Gastroesophageal sphincter (tissue), 3 donors: ENCODE data around the gene YPEL1.

ENCODE experiments used
- CTCF ChIP-seq, 4 experiments: fragments of 200-600 bp in 2 of 4; fragments of 450-650 bp in 2 of 4; sonication (generic) in 1 of 4; IDR thresholded peaks; one replicate each; pipeline ENCODE4 v1.5.1; 2017 to 2019; ENCODE audit warnings: antibody characterized with exemption in 4 of 4, mild to moderate bottlenecking in 2 of 4, moderate library complexity in 2 of 4
- POLR2AphosphoS5 ChIP-seq: sonication (generic); formaldehyde crosslinking; IDR thresholded peaks from one replicate; pipeline ENCODE4 v1.6.1; 2017; ENCODE audit warnings: antibody characterized with exemption

GRCh38 chr22:21762712-21763581 is 27.4 kb upstream of the YPEL1 start:
- TF ChIP-seq POLR2AphosphoS5 (no peak), CTCF (IDR thresholded peaks at IDR 0.05) (no peak)
